ENCODE data around the gene CRB3. TPM values are rescaled to one million over a fixed set of nuclear protein-coding genes. Genes with fewer than 3 reads are reported as not detected.
A peak's percentile ranks its signal among the peaks of the same experiment; 100 is the strongest.

CRB3 gene
- total and polyA plus RNA-seq, 9 of the 15 experiments (the other 6 are each of a cell fraction or from before 2014, with no cell fraction given): 0.49 TPM; not detected in 8

DNA sequence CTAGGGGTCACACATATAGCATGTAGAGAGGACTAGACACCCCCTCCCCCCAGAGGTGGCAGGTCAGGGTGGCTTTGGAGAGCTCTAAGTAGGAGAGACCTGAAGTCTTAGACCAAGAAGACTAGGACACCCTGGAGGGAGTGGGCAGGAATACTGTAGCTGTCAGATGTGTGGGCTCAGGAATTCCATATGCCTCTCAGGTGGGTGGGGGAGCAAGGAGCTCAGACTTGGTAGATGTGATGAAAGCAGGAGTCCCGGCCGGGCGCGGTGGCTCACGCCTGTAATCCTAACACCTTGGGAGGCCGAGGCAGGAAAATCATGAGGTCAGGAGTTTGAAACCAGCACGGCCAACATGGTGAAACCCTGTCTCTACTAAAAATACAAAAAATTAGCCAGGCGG lies 1.6 kb downstream of the CRB3 start:
- Histone ChIP-seq H3K27ac (ENCODE audit: extremely low read depth, low read depth, low read length) (no peak overlapping the region), H3K36me3 (ENCODE audit: control insufficient read depth, insufficient read depth, low read length) (no peaks in the 10 kb centered on the region), H2AFZ (ENCODE audit: low read depth, low read length) (no peak overlapping the region), H4K20me1 (replicated peaks; ENCODE audit: control insufficient read depth, insufficient read depth, low read length) (no peaks in the 10 kb centered on the region), H3K4me1 (replicated peaks in 1 of 2; ENCODE audit: control insufficient read depth in 2 of 2, insufficient read depth in 2 of 2, low read length in 2 of 2) (peaks cover 3 to 26% of the 10 kb centered on the region in 2 experiments; a peak in 3 of 5 replicates), H3K4me3 (no peak overlapping the region), H3K4me2 (ENCODE audit: insufficient read depth, low read length) (no peak overlapping the region), H3K9me1 (ENCODE audit: control insufficient read depth, insufficient read depth, low read length) (no peaks in the 10 kb centered on the region), H3K9me3 (replicated peaks; ENCODE audit: control insufficient read depth, insufficient read depth, low read depth, low read length) (no peaks in the 10 kb centered on the region), H3K27me3 (ENCODE audit: control insufficient read depth in 2 of 2, insufficient read depth in 2 of 2, low read length in 2 of 2) (peaks cover 8 to 21% of the 10 kb centered on the region in 2 experiments), H3K9ac (ENCODE audit: insufficient read depth in 1 of 2, low read depth in 2 of 2, low read length in 2 of 2) (no peak overlapping the region), H3K79me2 (ENCODE audit: control insufficient read depth, insufficient read depth, low read length) (no peaks in the 10 kb centered on the region)
- in situ Hi-C loops (cut with MboI): no loop called here
- ChIA-PET POLR2A (interaction anchor here (1.3 kb wide), 2 partner anchors 8 to 21 kb away, joined by 3 to 4 read pairs; no protein-coding TSS in a partner anchor), CTCF (ENCODE audit: low intra/inter-chr PET ratio) (no interaction called here)
- BruUV-seq (replicated peaks): no TSS peak
- intact Hi-C loops (cut with micrococcal nuclease): no loop called here
- WGBS (ENCODE audit: insufficient coverage, low coverage, missing lambda C conversion rate): 5% methylated on average over 8 of the region's 8 CpGs
- FAIRE-seq (no peak), ATAC-seq (no peak), DNase-seq (ENCODE audit: extremely low read depth in 1 of 4, low spot score in 3 of 4) (no peak)
- no peak for TF ChIP-seq HNRNPLL (IDR thresholded peaks at IDR 0.05; ENCODE audit: low read depth, low read length, poor library complexity, severe bottlenecking)
- TF ChIP-seq FOXA1 (IDR thresholded peaks at IDR 0.05; ENCODE audit: borderline replicate concordance): no peak
- no peak for TF ChIP-seq HCFC1 (IDR thresholded peaks at IDR 0.05; ENCODE audit: low read depth, low read length)

DNA sequence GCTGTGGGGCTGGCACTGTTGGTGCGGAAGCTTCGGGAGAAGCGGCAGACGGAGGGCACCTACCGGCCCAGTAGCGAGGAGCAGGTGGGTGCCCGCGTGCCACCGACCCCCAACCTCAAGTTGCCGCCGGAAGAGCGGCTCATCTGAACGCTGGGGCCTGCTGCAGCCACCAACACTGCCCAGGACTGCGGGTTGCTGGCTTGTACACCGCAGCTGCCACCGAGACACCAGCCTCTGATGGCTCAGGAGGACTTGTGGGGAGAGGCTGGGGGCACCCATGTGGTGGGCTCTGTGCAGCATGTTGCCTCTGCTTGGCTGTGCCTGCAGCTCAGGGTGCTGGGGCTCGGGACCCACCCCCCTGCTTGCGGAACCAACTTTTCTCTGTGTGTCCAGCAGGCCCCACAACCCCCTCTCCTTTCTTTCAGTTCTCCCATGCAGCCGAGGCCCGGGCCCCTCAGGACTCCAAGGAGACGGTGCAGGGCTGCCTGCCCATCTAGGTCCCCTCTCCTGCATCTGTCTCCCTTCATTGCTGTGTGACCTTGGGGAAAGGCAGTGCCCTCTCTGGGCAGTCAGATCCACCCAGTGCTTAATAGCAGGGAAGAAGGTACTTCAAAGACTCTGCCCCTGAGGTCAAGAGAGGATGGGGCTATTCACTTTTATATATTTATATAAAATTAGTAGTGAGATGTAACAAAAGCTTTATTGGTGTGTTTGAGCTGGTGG lies 2.6 kb downstream of the CRB3 start:
- POLR2A ChIA-PET: interaction anchor here (0.9 to 1.3 kb wide), 3 partner anchors 10 to 32 kb away, joined by 3 to 4 read pairs (median 3); no protein-coding TSS in a partner anchor
- TF ChIP-seq ZNF766 (CRISPR knock-in tag; conservative IDR thresholded peaks at IDR 0.05): no peak
- TF ChIP-seq CBFB (CRISPR knock-in tag; IDR thresholded peaks at IDR 0.05): no peak
- TF ChIP-seq ZNF3 (CRISPR knock-in tag; IDR thresholded peaks at IDR 0.05): no peak
- TF ChIP-seq, protein P1, sequence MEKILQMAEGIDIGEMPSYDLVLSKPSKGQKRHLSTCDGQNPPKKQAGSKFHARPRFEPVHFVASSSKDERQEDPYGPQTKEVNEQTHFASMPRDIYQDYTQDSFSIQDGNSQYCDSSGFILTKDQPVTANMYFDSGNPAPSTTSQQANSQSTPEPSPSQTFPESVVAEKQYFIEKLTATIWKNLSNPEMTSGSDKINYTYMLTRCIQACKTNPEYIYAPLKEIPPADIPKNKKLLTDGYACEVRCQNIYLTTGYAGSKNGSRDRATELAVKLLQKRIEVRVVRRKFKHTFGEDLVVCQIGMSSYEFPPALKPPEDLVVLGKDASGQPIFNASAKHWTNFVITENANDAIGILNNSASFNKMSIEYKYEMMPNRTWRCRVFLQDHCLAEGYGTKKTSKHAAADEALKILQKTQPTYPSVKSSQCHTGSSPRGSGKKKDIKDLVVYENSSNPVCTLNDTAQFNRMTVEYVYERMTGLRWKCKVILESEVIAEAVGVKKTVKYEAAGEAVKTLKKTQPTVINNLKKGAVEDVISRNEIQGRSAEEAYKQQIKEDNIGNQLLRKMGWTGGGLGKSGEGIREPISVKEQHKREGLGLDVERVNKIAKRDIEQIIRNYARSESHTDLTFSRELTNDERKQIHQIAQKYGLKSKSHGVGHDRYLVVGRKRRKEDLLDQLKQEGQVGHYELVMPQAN (IDR thresholded peaks at IDR 0.05; ENCODE audit: borderline replicate concordance): no peak
- TF ChIP-seq CHD2 (IDR thresholded peaks at IDR 0.05; ENCODE audit: low read depth, low read length): no peak
- peak; percentile 75 for TF ChIP-seq ZFP36 (IDR thresholded peaks at IDR 0.05; ENCODE audit: low read depth, low read length, partially characterized antibody)
- no peak for TF ChIP-seq KLF10 (CRISPR knock-in tag; IDR thresholded peaks at IDR 0.05)
- TF ChIP-seq ZNF57 (CRISPR knock-in tag; IDR thresholded peaks at IDR 0.05): no peak
- TF ChIP-seq ZNF134 (CRISPR knock-in tag; conservative IDR thresholded peaks at IDR 0.05): no peak
- no peak for TF ChIP-seq NR1H2 (CRISPR knock-in tag; IDR thresholded peaks at IDR 0.05)
- TF ChIP-seq PML (IDR thresholded peaks at IDR 0.05; ENCODE audit: low read length): no peak
- peak; percentile 51 for TF ChIP-seq RBM25 (IDR thresholded peaks at IDR 0.05; ENCODE audit: low read depth, low read length, severe bottlenecking)
- no peak overlapping the region for H3K4me2 ChIP-seq (ENCODE audit: insufficient read depth, low read length)
- WGBS (ENCODE audit: insufficient coverage, low coverage, missing lambda C conversion rate): 16% methylated on average over 18 of the region's 21 CpGs
- H3K4me1 ChIP-seq (replicated peaks in 1 of 2; ENCODE audit: control insufficient read depth in 2 of 2, insufficient read depth in 2 of 2, low read length in 2 of 2): peaks cover 3 to 28% of the 10 kb centered on the region in 2 experiments; a peak in 3 of 5 replicates
- intact Hi-C loops (cut with micrococcal nuclease) (no loop called here), in situ Hi-C loops (cut with MboI) (no loop called here)
- H3K27me3 ChIP-seq (ENCODE audit: control insufficient read depth in 2 of 2, insufficient read depth in 2 of 2, low read length in 2 of 2): peaks cover 8 to 21% of the 10 kb centered on the region in 2 experiments
- no peak overlapping the region for H2AFZ ChIP-seq (ENCODE audit: low read depth, low read length)
- H3K27ac ChIP-seq (ENCODE audit: extremely low read depth, low read depth, low read length): no peak overlapping the region
- peak in 1 of 4 experiments; percentile 3 for DNase-seq (ENCODE audit: extremely low read depth in 1 of 4, low spot score in 3 of 4)
- no peak for ATAC-seq
- no TSS peak for BruUV-seq (replicated peaks)
- no peaks in the 10 kb centered on the region for H3K9me1 ChIP-seq (ENCODE audit: control insufficient read depth, insufficient read depth, low read length)
- no peaks in the 10 kb centered on the region for H3K9me3 ChIP-seq (replicated peaks; ENCODE audit: control insufficient read depth, insufficient read depth, low read depth, low read length)
- no peaks in the 10 kb centered on the region for H3K79me2 ChIP-seq (ENCODE audit: control insufficient read depth, insufficient read depth, low read length)
- H3K9ac ChIP-seq (ENCODE audit: insufficient read depth in 1 of 2, low read depth in 2 of 2, low read length in 2 of 2): no peak overlapping the region
- FAIRE-seq: no peak
- CTCF ChIA-PET (ENCODE audit: low intra/inter-chr PET ratio): interaction anchor here (0.7 kb wide), 1 partner anchor 249 kb away, joined by 3 read pairs; no protein-coding TSS in a partner anchor
- H3K4me3 ChIP-seq: no peak overlapping the region
- no peaks in the 10 kb centered on the region for H3K36me3 ChIP-seq (ENCODE audit: control insufficient read depth, insufficient read depth, low read length)
- H4K20me1 ChIP-seq (replicated peaks; ENCODE audit: control insufficient read depth, insufficient read depth, low read length): no peaks in the 10 kb centered on the region

All from K562 (cell line).